LNCAP (cell line): ENCODE data around the gene PPP1R36.

Experiments used
- CTCF ChIP-seq: fragments of 450-650 bp; IDR thresholded peaks from 2 replicates; pipeline ENCODE4 v1.5.1; 2017; ENCODE audit warnings: mild to moderate bottlenecking

PPP1R36 gene, protein sequence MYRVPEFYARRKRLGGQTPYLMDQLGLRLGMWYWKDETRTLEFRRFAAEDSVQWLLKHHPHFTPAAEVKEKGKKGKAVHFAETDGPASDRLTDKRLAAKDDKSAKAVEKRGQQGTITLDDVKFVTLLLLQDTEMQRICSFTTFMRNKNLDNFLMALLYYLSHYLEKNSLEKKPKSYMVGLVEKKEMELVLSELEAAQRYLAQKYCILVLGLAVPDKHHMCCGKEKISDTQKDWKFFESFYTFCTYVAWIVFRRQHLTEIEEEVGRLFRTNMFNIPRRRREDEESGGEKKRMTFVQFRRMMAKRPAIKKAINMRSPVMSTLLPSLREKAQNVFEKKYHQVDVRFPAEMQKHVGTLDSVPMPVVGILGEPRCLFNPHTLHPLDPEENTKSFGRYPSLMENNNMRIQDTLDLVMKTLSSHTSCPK

GRCh38 chr14:64549791-64550620 lies at the start of gene PPP1R36:
PPP1R36 (plus strand) TSS chr14:64549961; CDS start chr14:64549998, 37 bp downstream.
- TF ChIP-seq CTCF: no peak

DNA sequence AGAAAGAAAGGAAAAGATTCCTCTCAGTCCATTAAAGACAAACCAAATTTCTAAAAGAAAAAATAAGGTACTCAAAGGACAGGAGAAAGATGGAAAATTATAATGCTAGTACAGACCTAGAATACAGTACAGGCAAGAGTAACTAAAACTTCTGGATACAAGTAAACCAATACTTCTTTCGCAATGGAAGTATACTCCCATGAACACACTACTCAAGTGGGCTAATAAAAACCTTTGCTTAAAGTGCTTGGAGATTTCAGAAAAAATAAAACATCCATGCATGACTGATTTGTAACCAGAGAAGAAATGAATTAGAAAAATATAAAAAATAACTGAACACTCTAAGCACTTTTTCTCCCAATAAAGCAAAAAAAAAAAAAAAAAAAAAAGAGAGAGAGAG lies 49.7 kb upstream of the PPP1R36 start:
- no peak for TF ChIP-seq CTCF

- no peak for TF ChIP-seq CTCF
Observed at GRCh38 chr14:64501411-64502171, 48.2 kb upstream of the PPP1R36 start.

GRCh38 chr14:64502456-64502855 lies 47.3 kb upstream of the PPP1R36 start:
- TF ChIP-seq CTCF: no peak

DNA sequence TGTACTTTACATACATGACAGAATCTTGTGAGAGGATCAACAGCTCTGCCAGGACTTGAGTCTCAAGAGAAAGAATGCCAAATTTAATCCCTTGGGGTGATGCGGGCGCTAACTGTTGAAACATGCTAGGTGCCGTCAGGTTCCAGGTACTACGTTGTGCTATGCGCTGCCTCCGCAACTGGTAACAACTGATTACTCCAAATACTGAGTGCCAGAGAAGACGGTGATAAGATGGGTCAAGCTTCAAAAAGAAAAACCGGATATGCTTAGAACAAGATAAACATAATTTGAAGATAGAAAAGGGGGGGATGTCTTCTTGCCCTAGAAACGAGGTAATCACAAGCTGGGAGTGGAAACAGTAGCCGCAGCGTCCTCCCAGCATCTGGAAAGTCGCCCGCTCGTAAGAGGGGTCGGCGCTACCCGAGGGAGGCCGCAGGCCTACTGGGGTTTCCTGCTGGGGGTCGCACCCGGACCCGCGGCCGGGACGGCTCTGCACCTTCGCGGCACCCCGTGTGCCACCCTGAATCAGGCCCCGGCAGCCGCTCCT lies 46.8 kb upstream of the PPP1R36 start:
- no peak for TF ChIP-seq CTCF

DNA sequence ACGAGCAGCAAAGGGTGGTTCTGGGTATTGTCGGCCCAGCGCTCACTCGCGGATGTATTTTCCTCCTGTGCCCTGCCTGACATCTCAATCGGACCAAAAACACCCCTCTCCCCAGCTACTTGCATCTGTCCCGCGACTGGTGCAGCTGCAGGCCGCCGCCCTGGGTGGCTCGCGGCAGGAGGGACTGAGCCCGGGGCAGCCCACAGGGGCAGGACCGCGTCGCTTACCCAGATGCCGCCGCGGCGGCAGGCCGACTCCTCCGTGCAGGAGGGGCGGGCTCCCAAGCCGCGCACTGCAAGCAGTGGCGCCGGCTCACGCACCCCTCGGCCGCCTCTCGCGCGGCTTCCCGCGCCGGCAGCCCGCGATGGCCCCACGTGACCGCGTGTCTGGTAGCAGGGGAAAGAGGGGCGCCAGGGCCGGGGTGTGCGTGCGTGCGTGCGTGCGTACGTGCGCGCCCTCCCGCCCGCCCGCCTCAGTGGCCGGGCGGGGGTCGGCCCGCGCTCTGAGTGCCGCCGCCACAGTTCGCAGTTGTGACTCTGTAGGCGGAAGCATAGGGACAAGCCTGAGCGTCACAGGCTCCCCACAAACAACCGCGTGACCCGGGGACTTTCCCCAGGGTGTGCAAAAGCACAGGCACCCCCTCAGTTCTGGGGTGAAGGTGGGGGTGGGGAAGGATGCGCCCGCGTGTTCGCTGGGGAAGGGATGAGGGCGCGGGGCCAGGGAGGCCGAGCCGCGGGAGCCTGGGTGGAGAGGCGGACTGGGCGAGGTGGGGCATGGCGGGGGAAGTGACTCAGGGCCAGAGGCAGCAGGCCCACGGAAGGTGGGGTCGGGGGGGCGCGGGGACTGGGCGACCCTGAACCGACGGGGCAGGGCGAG lies 46.1 kb upstream of the PPP1R36 start, which contains the start of gene ZBTB25:
Gene ZBTB25, minus strand, starts transcription at position 405 of the 876 bp plus-strand sequence. CDS start 13,305 bp downstream, outside the sequence.
- TF ChIP-seq CTCF: no peak
